GM06990 (cell line): ENCODE data around the gene CNN2.

Experiments used
- DNase-seq: peaks from one replicate; pipeline ENCODE4 v3.0.0-alpha.2; 2011; ENCODE audit not compliant: insufficient read length; ENCODE audit errors: extremely low read depth
- H3K27me3 ChIP-seq: replicated peaks from 2 replicates; pipeline ENCODE4 v1.6.0; 2011; ENCODE audit warnings: low read length; ENCODE audit not compliant: control insufficient read depth, insufficient read depth
- H3K36me3 ChIP-seq: 2 replicates; pipeline ENCODE4 v1.5.1; 2011; ENCODE audit warnings: low read length; ENCODE audit not compliant: control insufficient read depth, insufficient read depth
- H3K4me3 ChIP-seq: replicated peaks from 2 replicates; pipeline ENCODE4 v1.5.1; 2011; ENCODE audit warnings: low read depth, mild to moderate bottlenecking, control low read depth, low read length
- CTCF ChIP-seq: IDR thresholded peaks from 2 replicates; pipeline ENCODE4 v1.5.1; 2011; ENCODE audit warnings: low read length, control low read depth, mild to moderate bottlenecking, inconsistent platforms; ENCODE audit not compliant: insufficient read depth, poor library complexity, severe bottlenecking

Gene CNN2

GRCh38 chr19:1002600-1002999 is 23.8 kb upstream of the CNN2 start:
- no peak for TF ChIP-seq CTCF
- no peak for DNase-seq
- Histone ChIP-seq H3K36me3 (no peaks in the 10 kb centered on the region), H3K4me3 (no peak overlapping the region), H3K27me3 (no peaks in the 10 kb centered on the region; the same call in 1 of the 2 replicates)

GRCh38 chr19:1003283-1003682 is 23.1 kb upstream of the CNN2 start:
- no peaks in the 10 kb centered on the region; the same call in 1 of the 2 replicates for H3K36me3 ChIP-seq
- TF ChIP-seq CTCF: no peak
- no peak overlapping the region for H3K4me3 ChIP-seq

GRCh38 chr19:1004204-1004802 is 22.1 kb upstream of the CNN2 start:
- no peak for TF ChIP-seq CTCF
- Histone ChIP-seq H3K27me3 (no peaks in the 10 kb centered on the region; the same call in 1 of the 2 replicates), H3K36me3 (no peaks in the 10 kb centered on the region; the same call in 1 of the 2 replicates), H3K4me3 (no peak overlapping the region)
- no peak for DNase-seq

More at GRCh38 chr19:1003283-1003682, 23.1 kb upstream of the CNN2 start:
- H3K27me3 ChIP-seq: no peaks in the 10 kb centered on the region; the same call in 1 of the 2 replicates
- DNase-seq: no peak

- Histone ChIP-seq H3K27me3 (no peaks in the 10 kb centered on the region), H3K36me3 (peaks cover 3% of the 10 kb centered on the region), H3K4me3 (no peak overlapping the region)
- TF ChIP-seq CTCF: no peak
- DNase-seq: no peak
These were observed 21.4 kb upstream of the CNN2 start for GRCh38 chr19:1004803-1005664.

GRCh38 chr19:1006711-1007398 is 19.6 kb upstream of the CNN2 start:
- Histone ChIP-seq H3K4me3 (no peak overlapping the region), H3K27me3 (no peaks in the 10 kb centered on the region), H3K36me3 (peaks cover 12% of the 10 kb centered on the region)
- DNase-seq: no peak
- TF ChIP-seq CTCF: no peak
